HG02588 (cell line): ENCODE data around the gene PTPRU.
"Not testable (repeated sequence)": the region's sequence is repeated elsewhere in the genome, so short reads cannot be mapped to it uniquely, and the experiment has no call there.

ENCODE experiments used
- ATAC-seq: cut with Tn5 transposase; IDR thresholded peaks from one replicate; pipeline ENCODE4 v1.9.1; 2021; ENCODE audit warnings: mild to moderate bottlenecking, moderate library complexity; ENCODE audit not compliant: unreplicated experiment

The PTPRU gene

GRCh38 chr1:29285771-29286170, 49.4 kb downstream of the PTPRU start:
- ATAC-seq, result no peak

- ATAC-seq, result no peak
Measured at GRCh38 chr1:29286194-29286767, 50.0 kb downstream of the PTPRU start.

- no peak for ATAC-seq
Measured at GRCh38 chr1:29289493-29289892, 53.2 kb downstream of the PTPRU start.

GRCh38 chr1:29290414-29290985, 54.2 kb downstream of the PTPRU start:
- ATAC-seq, result no peak

GRCh38 chr1:29291756-29292155, 55.4 kb downstream of the PTPRU start:
- no peak for ATAC-seq

GRCh38 chr1:29292344-29292743, 56.0 kb downstream of the PTPRU start:
- ATAC-seq, result no peak

GRCh38 chr1:29297450-29297849, 61.1 kb downstream of the PTPRU start:
- ATAC-seq, result no peak

- no peak for ATAC-seq
Measured at GRCh38 chr1:29298246-29298645, 61.9 kb downstream of the PTPRU start.

GRCh38 chr1:29299446-29299845, 63.1 kb downstream of the PTPRU start:
- no peak for ATAC-seq

GRCh38 chr1:29301732-29302131, 65.4 kb downstream of the PTPRU start:
- ATAC-seq, result not testable (repeated sequence)

GRCh38 chr1:29303201-29304024, 67.1 kb downstream of the PTPRU start:
- ATAC-seq, result no peak

GRCh38 chr1:29304025-29304684, 67.8 kb downstream of the PTPRU start:
- no peak for ATAC-seq

GRCh38 chr1:29305943-29306342, 69.6 kb downstream of the PTPRU start:
- ATAC-seq, result no peak

- ATAC-seq, result no peak
Measured at GRCh38 chr1:29306471-29307140, 70.3 kb downstream of the PTPRU start.

- no peak for ATAC-seq
Measured at GRCh38 chr1:29309075-29309474, 72.8 kb downstream of the PTPRU start.

- no peak for ATAC-seq
Measured at GRCh38 chr1:29309621-29310020, 73.3 kb downstream of the PTPRU start.

- ATAC-seq, result no peak
Measured at GRCh38 chr1:29310616-29311180, 74.4 kb downstream of the PTPRU start.

GRCh38 chr1:29311352-29312030, 75.2 kb downstream of the PTPRU start:
- no peak for ATAC-seq

- ATAC-seq, result no peak
Measured at GRCh38 chr1:29312469-29313461, 76.4 kb downstream of the PTPRU start.
